GM23338 (cell line): ENCODE results near the gene CASK. TPM values are rescaled to one million over a fixed set of nuclear protein-coding genes. Genes with fewer than 3 reads are reported as not detected.

Experiments
- ATAC-seq: fragments of 200-7000 bp; cut with Tn5 transposase; 3 replicates; pipeline ENCODE4 v1.9.1; 2020
- DNase-seq: peaks from one replicate; pipeline ENCODE4 v3.0.0-alpha.2; 2015; ENCODE audit warnings: low spot score
- H2AFZ ChIP-seq: fragments of 200-600 bp; sonication (generic); 2 replicates; pipeline ENCODE4 v1.8.0; 2016; ENCODE audit warnings: antibody characterized with exemption, mild to moderate bottlenecking, moderate library complexity
- H3F3A ChIP-seq: fragments of 200-600 bp; sonication (generic); replicated peaks from 2 replicates; pipeline ENCODE4 v1.8.0; 2017; ENCODE audit warnings: antibody characterized with exemption, mixed run types, low read depth
- H3K27ac ChIP-seq: fragments of 200-600 bp; sonication (generic); 2 replicates; pipeline ENCODE4 v1.6.1; 2016; ENCODE audit warnings: low read depth
- H3K27me3 ChIP-seq: fragments of 200-600 bp; sonication (generic); 2 replicates; pipeline ENCODE4 v1.8.0; 2016; ENCODE audit warnings: mild to moderate bottlenecking, mixed run types, moderate library complexity; ENCODE audit not compliant: insufficient read depth
- H3K36me3 ChIP-seq: fragments of 200-600 bp; sonication (generic); 2 replicates; pipeline ENCODE4 v1.8.0; 2016; ENCODE audit warnings: mild to moderate bottlenecking; ENCODE audit not compliant: insufficient read depth
- H3K4me1 ChIP-seq: fragments of 200-600 bp; sonication (generic); 2 replicates; pipeline ENCODE4 v1.8.0; 2016; ENCODE audit warnings: mild to moderate bottlenecking, moderate library complexity; ENCODE audit not compliant: insufficient read depth
- H3K4me2 ChIP-seq: fragments of 200-600 bp; sonication (generic); 2 replicates; pipeline ENCODE4 v1.7.1; 2017; ENCODE audit warnings: mixed run types
- H3K4me3 ChIP-seq: fragments of 200-600 bp; sonication (generic); 2 replicates; pipeline ENCODE4 v1.6.1; 2016; ENCODE audit warnings: mixed run types
- H3K79me2 ChIP-seq: fragments of 200-600 bp; sonication (generic); replicated peaks from 2 replicates; pipeline ENCODE4 v1.8.0; 2017; ENCODE audit warnings: mild to moderate bottlenecking; ENCODE audit not compliant: insufficient read depth
- H3K9me2 ChIP-seq: fragments of 200-600 bp; sonication (generic); 2 replicates; pipeline ENCODE4 v1.8.0; 2017; ENCODE audit not compliant: insufficient read depth
- H4K20me1 ChIP-seq: fragments of 200-600 bp; sonication (generic); replicated peaks from 2 replicates; pipeline ENCODE4 v1.8.0; 2017; ENCODE audit warnings: mild to moderate bottlenecking; ENCODE audit not compliant: insufficient read depth
- H3K27ac Mint-ChIP-seq: 2 replicates; pipeline ENCODE4 v1.8.0; 2020; ENCODE audit warnings: inconsistent platforms, mild to moderate bottlenecking, moderate library complexity, mixed read lengths
- H3K27me3 Mint-ChIP-seq: 3 replicates; pipeline ENCODE4 v1.8.0; 2022; ENCODE audit warnings: low read depth, mild to moderate bottlenecking, moderate library complexity, mixed read lengths, inconsistent platforms; ENCODE audit not compliant: insufficient read depth, poor library complexity
- H3K36me3 Mint-ChIP-seq: 3 replicates; pipeline ENCODE4 v1.8.0; 2021; ENCODE audit warnings: low read depth, mild to moderate bottlenecking, inconsistent platforms, moderate library complexity, mixed read lengths
- H3K4me1 Mint-ChIP-seq: 3 replicates; pipeline ENCODE4 v1.8.0; 2020; ENCODE audit warnings: mild to moderate bottlenecking, inconsistent platforms, mixed read lengths
- H3K4me3 Mint-ChIP-seq: 3 replicates; pipeline ENCODE4 v1.8.0; 2021; ENCODE audit warnings: moderate library complexity, mild to moderate bottlenecking, inconsistent platforms, mixed read lengths
- H3K9me3 Mint-ChIP-seq: 3 replicates; pipeline ENCODE4 v1.8.0; 2020; ENCODE audit warnings: moderate library complexity, mild to moderate bottlenecking, inconsistent platforms, mixed read lengths
- CREB1 ChIP-seq: fragments of 250-450 bp; sonication (Bioruptor Pico); IDR thresholded peaks from 2 replicates; pipeline ENCODE4 v1.5.0; 2020; ENCODE audit warnings: low read depth, mild to moderate bottlenecking, moderate library complexity
- CTCF ChIP-seq, 2 experiments: fragments of 200-600 bp in 1 of 2; sonication (generic) in 1 of 2; conservative IDR thresholded peaks; 2 replicates each; pipeline versions ENCODE4 v1.5.1 to v1.6.1; 2016 to 2017; ENCODE audit warnings: antibody characterized with exemption in 2 of 2, low read depth in 2 of 2, mild to moderate bottlenecking in 2 of 2, moderate library complexity in 1 of 2
- ETS1 ChIP-seq: IDR thresholded peaks from 2 replicates; pipeline ENCODE4 v1.6.1; 2016; ENCODE audit warnings: antibody characterized with exemption
- EZH2 ChIP-seq: fragments of 200-600 bp; sonication (generic); IDR thresholded peaks from one replicate; pipeline ENCODE4 v1.8.0; 2017; ENCODE audit warnings: antibody characterized with exemption, mild to moderate bottlenecking, low read depth; ENCODE audit not compliant: unreplicated experiment
- EZH2phosphoT487 ChIP-seq: fragments of 200-600 bp; sonication (generic); IDR thresholded peaks from one replicate; pipeline ENCODE4 v1.8.1; 2018; ENCODE audit warnings: antibody characterized with exemption; ENCODE audit not compliant: unreplicated experiment
- JUNB ChIP-seq: IDR thresholded peaks from one replicate; pipeline ENCODE4 v1.6.1; 2016; ENCODE audit warnings: antibody characterized with exemption; ENCODE audit not compliant: unreplicated experiment
- NANOG ChIP-seq: IDR thresholded peaks from 2 replicates; pipeline ENCODE4 v1.6.1; 2016; ENCODE audit warnings: antibody characterized with exemption, borderline replicate concordance
- POLR2AphosphoS5 ChIP-seq: IDR thresholded peaks from 2 replicates; pipeline ENCODE4 v1.6.1; 2016; ENCODE audit warnings: antibody characterized with exemption, low read depth
- REST ChIP-seq: IDR thresholded peaks from one replicate; pipeline ENCODE4 v1.6.1; 2018; ENCODE audit warnings: antibody characterized with exemption; ENCODE audit not compliant: unreplicated experiment
- STAT1 ChIP-seq: IDR thresholded peaks from one replicate; pipeline ENCODE4 v1.6.1; 2016; ENCODE audit warnings: antibody characterized with exemption; ENCODE audit not compliant: unreplicated experiment
- ZNF114 ChIP-seq: fragments of 250-450 bp; sonication (Bioruptor Pico); IDR thresholded peaks from 2 replicates; pipeline ENCODE4 v1.5.0; 2020; ENCODE audit warnings: mild to moderate bottlenecking, moderate library complexity
- ZNF331 ChIP-seq: fragments of 250-450 bp; sonication (Bioruptor Pico); IDR thresholded peaks from 2 replicates; pipeline ENCODE4 v1.5.0; 2020; ENCODE audit warnings: low read depth, mild to moderate bottlenecking, moderate library complexity
- ZNF462 ChIP-seq: fragments of 250-450 bp; sonication (Bioruptor Pico); IDR thresholded peaks from 2 replicates; pipeline ENCODE4 v1.5.0; 2020; ENCODE audit warnings: mild to moderate bottlenecking, moderate library complexity
- polyA plus RNA-seq: library from polyadenylated mRNA; unstranded; fragments of >200 nt; fragmentation: Nextera tagmentation; extraction: Ambion mirVana; gene quantifications from 2 replicates; pipeline ENCODE4 v1.2.1, GENCODE V29; 2016
- total RNA-seq: library from RNA; depleted of rRNA; stranded (reverse); fragments of >200 nt; shearing (Covaris generic); gene quantifications from 2 replicates; pipeline ENCODE4 v1.2.3, GENCODE V29; 2014

The CASK gene
- total and polyA plus RNA-seq, 2 experiments from 2014 or later = 15.3 to 44.4 TPM

- H3K4me1 ChIP-seq = no peaks in the 10 kb centered on the region
- H3K9me3 Mint-ChIP-seq = peaks cover 5% of the 10 kb centered on the region; the same call in 1 of the 3 replicates
- DNase-seq = no peak
- no peak overlapping the region for H3K27ac ChIP-seq
- H2AFZ ChIP-seq = no peak overlapping the region
- no peak for TF ChIP-seq CREB1
- TF ChIP-seq CTCF (conservative IDR thresholded peaks at IDR 0.05; ENCODE audit: low read depth in 2 of 2) = no peak
- no peak for TF ChIP-seq ZNF331 (CRISPR knock-in tag)
- TF ChIP-seq ZNF114 (CRISPR knock-in tag) = no peak
- TF ChIP-seq NANOG = no peak
- TF ChIP-seq JUNB = no peak
- no peak for TF ChIP-seq EZH2phosphoT487
- TF ChIP-seq POLR2AphosphoS5 = no peak
- TF ChIP-seq ETS1 = no peak
- TF ChIP-seq EZH2 = no peak
- TF ChIP-seq REST = no peak
- TF ChIP-seq ZNF462 (CRISPR knock-in tag) = no peak
- TF ChIP-seq STAT1 = no peak
- no peak for ATAC-seq
- no peaks in the 10 kb centered on the region for H3K27me3 ChIP-seq
- H3F3A ChIP-seq = no peaks in the 10 kb centered on the region
- peaks cover 6% of the 10 kb centered on the region; the same call in 1 of the 2 replicates for H3K79me2 ChIP-seq
- H3K4me1 Mint-ChIP-seq = no peaks in the 10 kb centered on the region
- no peaks in the 10 kb centered on the region for H3K36me3 ChIP-seq
- peaks cover 17% of the 10 kb centered on the region; the same call in 2 of the 3 replicates for H3K36me3 Mint-ChIP-seq
- H3K27me3 Mint-ChIP-seq = no peaks in the 10 kb centered on the region
- no peaks in the 10 kb centered on the region for H3K9me2 ChIP-seq
- H3K4me3 Mint-ChIP-seq = no peak overlapping the region
- H4K20me1 ChIP-seq = no peaks in the 10 kb centered on the region
- H3K27ac Mint-ChIP-seq = no peak overlapping the region
- H3K4me2 ChIP-seq = no peak overlapping the region
- H3K4me3 ChIP-seq = no peak overlapping the region
These were observed 85.9 kb downstream of the CASK start for GRCh38 chrX:41837270-41837944.
